22Rv1 (cell line): ENCODE measurements around the gene CPXM2.

Experiments
- H3K27ac ChIP-seq: fragments of 450-650 bp; 2 replicates; pipeline ENCODE4 v1.5.1; 2017
- ZFX ChIP-seq: fragments of 450-650 bp; IDR thresholded peaks from 2 replicates; pipeline ENCODE4 v1.6.1; 2017; ENCODE audit warnings: antibody characterized with exemption, borderline replicate concordance
- TF ChIP-seq, protein P1 (sequence below): fragments of 450-650 bp; IDR thresholded peaks from 2 replicates; pipeline ENCODE4 v1.5.1; 2017; ENCODE audit warnings: mild to moderate bottlenecking

The CPXM2 gene

DNA sequence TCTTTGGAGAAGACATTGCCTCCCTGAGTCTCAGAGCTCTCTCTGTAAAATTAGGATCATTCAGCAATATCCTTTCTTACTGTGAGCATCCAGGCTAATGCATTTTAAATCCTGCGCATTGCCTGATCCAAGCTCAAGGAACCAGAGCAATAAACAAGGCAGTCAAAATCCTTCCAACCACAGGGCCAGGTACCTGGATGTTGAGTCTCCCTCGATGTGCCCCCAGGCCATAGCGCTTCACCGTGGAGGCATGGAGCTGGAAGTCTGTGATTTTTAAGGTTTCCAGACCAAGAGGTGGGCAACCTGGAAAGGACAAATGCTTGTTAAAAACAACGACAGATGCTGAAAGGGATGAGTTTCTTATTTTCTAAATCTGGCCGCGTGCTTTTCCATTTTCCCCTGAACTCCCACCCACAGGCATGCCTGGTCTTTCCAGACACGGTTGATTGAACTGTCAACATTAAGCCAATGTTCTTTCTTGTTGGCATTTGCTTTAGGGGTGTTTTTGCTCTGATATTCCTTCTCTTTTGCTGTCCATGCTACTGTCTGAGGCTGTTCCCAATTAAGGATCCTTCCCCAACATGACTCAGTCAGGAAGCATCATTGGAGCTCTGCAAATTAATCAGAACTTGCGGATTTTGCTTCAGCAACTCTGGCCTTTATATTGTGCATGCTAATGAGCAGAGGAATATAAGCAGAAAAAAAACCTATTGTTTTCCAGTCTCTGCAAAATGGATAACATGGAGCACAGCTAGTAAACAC, 29.0 kb downstream of the CPXM2 start:
- H3K27ac ChIP-seq = no peak overlapping the region
- TF ChIP-seq ZFX = no peak
- TF ChIP-seq, protein P1, sequence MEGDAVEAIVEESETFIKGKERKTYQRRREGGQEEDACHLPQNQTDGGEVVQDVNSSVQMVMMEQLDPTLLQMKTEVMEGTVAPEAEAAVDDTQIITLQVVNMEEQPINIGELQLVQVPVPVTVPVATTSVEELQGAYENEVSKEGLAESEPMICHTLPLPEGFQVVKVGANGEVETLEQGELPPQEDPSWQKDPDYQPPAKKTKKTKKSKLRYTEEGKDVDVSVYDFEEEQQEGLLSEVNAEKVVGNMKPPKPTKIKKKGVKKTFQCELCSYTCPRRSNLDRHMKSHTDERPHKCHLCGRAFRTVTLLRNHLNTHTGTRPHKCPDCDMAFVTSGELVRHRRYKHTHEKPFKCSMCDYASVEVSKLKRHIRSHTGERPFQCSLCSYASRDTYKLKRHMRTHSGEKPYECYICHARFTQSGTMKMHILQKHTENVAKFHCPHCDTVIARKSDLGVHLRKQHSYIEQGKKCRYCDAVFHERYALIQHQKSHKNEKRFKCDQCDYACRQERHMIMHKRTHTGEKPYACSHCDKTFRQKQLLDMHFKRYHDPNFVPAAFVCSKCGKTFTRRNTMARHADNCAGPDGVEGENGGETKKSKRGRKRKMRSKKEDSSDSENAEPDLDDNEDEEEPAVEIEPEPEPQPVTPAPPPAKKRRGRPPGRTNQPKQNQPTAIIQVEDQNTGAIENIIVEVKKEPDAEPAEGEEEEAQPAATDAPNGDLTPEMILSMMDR = no peak

DNA sequence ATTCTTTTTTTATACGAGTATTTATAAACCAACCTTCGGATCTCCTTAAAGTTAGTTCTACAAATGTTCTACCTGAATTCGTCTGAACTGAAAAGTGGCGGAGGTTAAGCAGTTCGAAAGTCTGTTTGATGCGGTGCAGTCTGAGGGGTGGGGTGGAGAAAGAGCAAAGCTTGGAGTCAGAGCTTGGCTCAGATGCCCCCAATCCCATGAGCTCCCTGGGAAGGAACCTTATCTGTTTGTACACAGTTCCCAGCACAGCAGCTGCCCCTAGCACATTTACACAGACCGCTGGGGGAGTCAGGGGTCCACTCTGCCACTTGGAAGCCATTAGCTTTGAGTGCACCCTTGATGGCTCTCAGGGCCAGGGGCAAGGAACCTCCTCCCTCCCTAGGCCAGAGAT, 30.8 kb downstream of the CPXM2 start:
- TF ChIP-seq, protein P1 = no peak
- TF ChIP-seq ZFX = no peak
- no peak overlapping the region for H3K27ac ChIP-seq

DNA sequence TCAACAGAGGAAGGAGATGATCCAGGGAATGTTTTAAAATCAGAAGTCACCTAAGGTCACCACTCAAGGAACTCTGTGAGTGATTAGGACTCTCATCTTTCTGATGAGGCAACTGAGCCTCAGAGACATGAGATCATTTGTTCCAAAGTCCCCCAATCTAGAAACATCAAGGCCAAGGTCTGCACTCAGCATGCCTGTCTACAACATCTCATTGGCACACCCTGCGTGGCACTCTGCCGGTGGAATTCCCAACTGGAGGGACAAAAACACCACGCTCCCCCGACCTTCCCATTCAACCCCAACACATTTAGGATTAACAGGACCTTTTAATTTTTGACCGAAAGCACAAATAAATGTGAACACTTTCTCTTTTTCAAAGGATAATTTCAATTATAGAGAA, 31.4 kb downstream of the CPXM2 start:
- TF ChIP-seq, protein P1 = no peak
- TF ChIP-seq ZFX = no peak
- H3K27ac ChIP-seq = no peak overlapping the region

DNA sequence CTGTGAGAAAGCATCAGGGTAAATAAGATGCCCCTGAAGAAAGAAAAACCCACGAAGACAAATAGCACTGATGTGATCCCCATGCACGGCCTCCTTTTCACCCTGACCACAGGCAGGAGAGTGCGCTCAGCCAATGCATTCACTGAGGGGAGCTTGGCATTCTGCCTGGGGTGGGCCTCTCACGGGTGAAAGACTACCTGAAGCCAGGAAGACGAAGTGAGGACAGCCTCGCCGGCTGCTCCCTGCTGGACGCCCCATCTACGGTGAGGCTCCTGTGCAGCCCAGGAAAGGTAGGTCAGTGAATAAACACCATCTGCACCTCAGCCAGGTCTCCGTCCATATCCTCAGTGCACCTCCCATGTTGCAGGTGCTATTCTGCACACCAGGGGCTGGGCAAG, 32.0 kb downstream of the CPXM2 start:
- no peak for TF ChIP-seq ZFX
- TF ChIP-seq, protein P1 = no peak
- no peak overlapping the region for H3K27ac ChIP-seq

DNA sequence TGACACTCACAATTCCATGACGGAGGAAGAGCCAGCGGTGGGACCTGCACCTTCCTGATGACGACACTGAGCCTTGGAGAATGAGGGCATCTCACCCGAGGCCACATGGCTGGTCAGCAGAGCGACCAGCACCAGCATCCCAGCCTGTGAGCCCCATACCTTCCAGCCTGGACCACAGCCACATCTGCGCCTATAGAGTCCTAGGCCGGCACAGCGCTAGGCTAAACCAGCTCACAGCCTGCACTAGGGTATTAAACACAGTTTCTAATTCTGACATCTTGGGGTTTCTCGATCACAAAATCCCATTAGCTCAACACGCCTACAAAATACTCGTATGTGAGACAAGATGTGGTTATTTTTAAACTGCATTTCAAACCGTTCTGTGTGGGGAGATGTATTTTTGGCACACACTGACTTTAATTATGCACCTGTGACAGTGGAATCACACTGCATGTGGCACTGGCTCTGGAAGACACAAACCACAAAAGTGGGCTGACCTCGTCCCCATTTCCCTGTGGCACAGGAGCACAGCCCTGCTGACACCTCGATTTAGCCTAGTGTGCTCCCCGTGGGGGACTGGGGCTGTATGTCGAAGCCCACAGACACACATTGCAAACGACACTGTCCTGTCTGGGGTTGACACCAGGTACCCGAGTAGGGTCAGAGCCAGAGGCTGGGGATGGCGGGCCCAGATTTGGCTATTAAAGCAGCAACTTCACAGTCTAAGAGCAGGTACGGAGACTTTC, 32.5 kb downstream of the CPXM2 start:
- no peak overlapping the region for H3K27ac ChIP-seq
- TF ChIP-seq ZFX = no peak
- TF ChIP-seq, protein P1 = no peak

DNA sequence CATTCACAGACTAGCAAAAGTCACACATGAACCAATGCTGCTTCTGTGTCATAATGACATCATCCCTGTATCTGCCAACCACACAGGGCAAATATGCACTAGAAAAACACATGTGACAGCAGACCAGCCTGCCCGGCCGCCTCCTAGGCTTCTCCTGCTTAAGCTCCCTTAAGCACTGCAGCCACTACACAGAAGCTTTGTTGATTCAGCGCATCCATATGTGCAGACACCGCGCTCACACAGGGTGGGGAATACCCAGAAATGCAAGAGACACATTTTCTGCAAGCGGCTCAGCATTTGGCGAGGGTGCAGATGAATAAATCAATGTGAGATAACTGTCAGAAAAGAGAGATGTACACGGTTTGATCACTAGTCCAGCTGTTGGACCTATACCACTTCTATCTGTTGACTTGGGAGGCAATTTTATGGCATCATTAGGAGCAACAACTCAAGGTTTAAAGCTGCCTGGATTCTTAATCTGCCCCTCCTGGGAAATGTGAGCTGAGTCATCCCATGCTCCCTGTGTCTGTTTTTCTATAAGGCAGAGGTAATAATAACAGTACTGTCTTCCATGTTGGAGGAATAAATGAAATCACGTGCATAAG, 33.4 kb downstream of the CPXM2 start:
- no peak overlapping the region for H3K27ac ChIP-seq
- no peak for TF ChIP-seq ZFX
- TF ChIP-seq, protein P1 = no peak

DNA sequence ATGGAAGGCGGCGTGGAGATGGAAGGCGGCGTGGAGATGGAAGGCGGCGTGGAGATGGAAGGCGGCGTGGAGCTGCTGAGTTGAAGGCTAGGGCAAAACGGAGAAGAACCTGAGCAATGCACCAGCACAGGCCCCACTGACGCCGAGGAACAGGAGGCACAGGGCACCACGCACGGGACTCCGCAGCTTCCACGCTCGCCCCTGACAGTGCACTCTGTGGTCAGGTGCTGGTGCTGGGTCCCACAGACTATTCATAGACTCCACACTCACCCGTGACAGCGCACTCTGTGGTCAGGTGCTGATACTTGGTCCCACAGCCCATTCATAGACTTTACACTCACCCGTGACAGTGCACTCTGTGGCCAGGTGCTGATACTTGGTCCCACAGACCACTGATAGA, 34.0 kb downstream of the CPXM2 start:
- TF ChIP-seq, protein P1 = no peak
- TF ChIP-seq ZFX = no peak

More for the DNA sequence above, 34.0 kb downstream of the CPXM2 start:
- H3K27ac ChIP-seq = no peak overlapping the region
